GM13977 (cell line): ENCODE measurements around the gene PLCG1.

Experiments used
- DNase-seq: peaks from one replicate; pipeline ENCODE4 v3.0.0; 2012; ENCODE audit warnings: low spot score
- in situ Hi-C: fragments of 300-500 bp; cut with MboI; formaldehyde crosslinking; loops from one replicate; pipeline ENCODE4 v1.12.0; 2022; ENCODE audit warnings: low sequenced_read_pairs, low pct_unique_long_range_greater_than_20kb, mixed read lengths, inconsistent platforms; ENCODE audit not compliant: unreplicated experiment
- TF ChIP-seq, protein P1 (sequence below): IDR thresholded peaks from 2 replicates; pipeline ENCODE4 v1.5.1; 2012; ENCODE audit warnings: mild to moderate bottlenecking, control low read depth; ENCODE audit not compliant: insufficient read depth; ENCODE audit errors: extremely low read depth, missing control alignments

The PLCG1 gene

DNA sequence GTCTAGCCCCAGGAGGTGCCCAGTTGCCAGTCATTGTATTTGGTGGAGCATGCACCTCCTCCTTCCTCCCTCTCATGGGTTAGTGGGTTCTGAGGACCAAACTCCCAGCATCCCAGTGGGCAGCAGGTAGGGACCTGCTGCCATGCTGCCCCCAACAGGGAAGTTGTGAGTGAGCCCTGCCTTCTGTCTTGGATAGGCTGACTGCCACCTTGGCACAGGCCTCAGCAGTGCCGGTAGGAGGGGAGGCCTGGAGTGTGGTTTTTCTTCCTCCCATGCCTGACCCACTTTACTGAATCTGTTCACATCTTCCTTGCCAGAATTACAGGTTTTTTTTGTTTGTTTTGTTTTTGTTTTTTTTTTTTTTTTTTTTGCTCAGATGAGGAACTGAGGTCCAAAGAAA lies 24.5 kb downstream of the PLCG1 start:
- TF ChIP-seq, protein P1, sequence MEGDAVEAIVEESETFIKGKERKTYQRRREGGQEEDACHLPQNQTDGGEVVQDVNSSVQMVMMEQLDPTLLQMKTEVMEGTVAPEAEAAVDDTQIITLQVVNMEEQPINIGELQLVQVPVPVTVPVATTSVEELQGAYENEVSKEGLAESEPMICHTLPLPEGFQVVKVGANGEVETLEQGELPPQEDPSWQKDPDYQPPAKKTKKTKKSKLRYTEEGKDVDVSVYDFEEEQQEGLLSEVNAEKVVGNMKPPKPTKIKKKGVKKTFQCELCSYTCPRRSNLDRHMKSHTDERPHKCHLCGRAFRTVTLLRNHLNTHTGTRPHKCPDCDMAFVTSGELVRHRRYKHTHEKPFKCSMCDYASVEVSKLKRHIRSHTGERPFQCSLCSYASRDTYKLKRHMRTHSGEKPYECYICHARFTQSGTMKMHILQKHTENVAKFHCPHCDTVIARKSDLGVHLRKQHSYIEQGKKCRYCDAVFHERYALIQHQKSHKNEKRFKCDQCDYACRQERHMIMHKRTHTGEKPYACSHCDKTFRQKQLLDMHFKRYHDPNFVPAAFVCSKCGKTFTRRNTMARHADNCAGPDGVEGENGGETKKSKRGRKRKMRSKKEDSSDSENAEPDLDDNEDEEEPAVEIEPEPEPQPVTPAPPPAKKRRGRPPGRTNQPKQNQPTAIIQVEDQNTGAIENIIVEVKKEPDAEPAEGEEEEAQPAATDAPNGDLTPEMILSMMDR: peak; percentile 1
- DNase-seq: no peak
- in situ Hi-C loops: no loop called here

- in situ Hi-C loops: no loop called here
- TF ChIP-seq, protein P1: no peak
- no peak for DNase-seq
These were observed 25.1 kb downstream of the PLCG1 start for GRCh38 chr20:41162396-41162795.

GRCh38 chr20:41163821-41164220 lies 26.5 kb downstream of the PLCG1 start:
- TF ChIP-seq, protein P1: no peak
- no peak for DNase-seq
- in situ Hi-C loops: no loop called here

DNA sequence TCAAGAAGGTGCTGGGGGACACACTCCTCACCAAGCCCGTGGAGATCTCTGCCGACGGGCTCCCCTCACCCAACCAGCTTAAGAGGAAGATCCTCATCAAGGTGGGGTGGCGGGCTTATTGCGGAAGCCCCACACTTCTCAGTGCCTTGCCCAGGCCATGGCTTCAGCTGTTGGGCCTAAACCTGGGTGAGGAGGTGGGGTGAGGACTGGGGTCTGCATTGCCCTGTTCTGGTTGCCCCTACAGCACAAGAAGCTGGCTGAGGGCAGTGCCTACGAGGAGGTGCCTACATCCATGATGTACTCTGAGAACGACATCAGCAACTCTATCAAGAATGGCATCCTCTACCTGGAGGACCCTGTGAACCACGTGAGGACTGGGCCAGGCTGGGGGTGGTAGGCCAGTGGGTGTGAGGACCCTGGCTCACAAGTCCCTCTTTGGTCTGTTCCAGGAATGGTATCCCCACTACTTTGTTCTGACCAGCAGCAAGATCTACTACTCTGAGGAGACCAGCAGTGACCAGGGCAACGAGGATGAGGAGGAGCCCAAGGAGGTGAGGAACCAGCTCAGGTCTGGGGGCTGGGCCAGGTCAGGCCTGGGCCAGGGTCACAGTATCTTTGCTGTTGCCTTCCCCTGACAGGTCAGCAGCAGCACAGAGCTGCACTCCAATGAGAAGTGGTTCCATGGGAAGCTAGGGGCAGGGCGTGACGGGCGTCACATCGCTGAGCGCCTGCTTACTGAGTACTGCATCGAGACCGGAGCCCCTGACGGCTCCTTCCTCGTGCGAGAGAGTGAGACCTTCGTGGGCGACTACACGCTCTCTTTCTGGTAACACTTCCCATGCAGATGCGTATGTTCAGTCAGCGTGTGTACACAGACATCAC lies 27.9 kb downstream of the PLCG1 start:
- no peak for DNase-seq
- TF ChIP-seq, protein P1: no peak
- in situ Hi-C loops: no loop called here

GRCh38 chr20:41166201-41167117 lies 29.1 kb downstream of the PLCG1 start:
- in situ Hi-C loops: no loop called here
- no peak for DNase-seq
- TF ChIP-seq, protein P1: no peak

GRCh38 chr20:41167118-41167470 lies 29.8 kb downstream of the PLCG1 start:
- TF ChIP-seq, protein P1: no peak
- in situ Hi-C loops: no loop called here
- DNase-seq: no peak
